T-cell (primary cell): ENCODE results near the gene KCNJ10. TPM values are rescaled to one million over a fixed set of nuclear protein-coding genes. Genes with fewer than 3 reads are reported as not detected.

Experiments used
- ATAC-seq, 4 experiments: fragments of 200-7000 bp in 3 of 4; fragments of 150-1000 bp in 1 of 4; cut with Tn5 transposase; replicated peaks in 1 of 4; 1 replicate in 3 of 4; 2 replicates in 1 of 4; pipeline ENCODE4 v1.10.0; 2021; ENCODE audit warnings: moderate library complexity in 3 of 4, mild to moderate bottlenecking in 2 of 4, moderate number of reproducible peaks in 1 of 4
- CTCF ChIA-PET, 2 donors: fragments of 300-600 bp; sonication (Branson Sonifier 250); formaldehyde crosslinking; loops; one replicate each; lab custom pipeline; 2022; ENCODE audit warnings: antibody characterized with exemption in 2 of 2; lab: Charles Lee
- POLR2A ChIA-PET, 2 donors: fragments of 300-600 bp; sonication (Branson Sonifier 250); formaldehyde crosslinking; loops; one replicate each; lab custom pipeline; 2022; ENCODE audit warnings: antibody characterized with exemption in 2 of 2; lab: Charles Lee
- DNase-seq, 35 experiments: peaks; one replicate each; pipeline versions ENCODE4 v3.0.0 to v3.0.0-alpha.2; 2013 to 2023
- H3K27ac ChIP-seq: one replicate; pipeline ENCODE4 v1.5.1; 2013; ENCODE audit warnings: low read length
- H3K27me3 ChIP-seq, 2 experiments: replicated peaks in 1 of 2; 1 replicate in 1 of 2; 2 replicates in 1 of 2; pipeline versions ENCODE4 v1.6.1 to v1.7.0; 2013; ENCODE audit warnings: low read length in 1 of 2, mixed read lengths in 1 of 2; ENCODE audit not compliant: control insufficient read depth in 2 of 2, insufficient read depth in 2 of 2; ENCODE audit errors: extremely low read depth in 1 of 2
- H3K36me3 ChIP-seq, 2 donors: 1 replicate in 1 of 2; 2 replicates in 1 of 2; pipeline versions ENCODE4 v1.6.1 to v1.7.0; 2013; ENCODE audit warnings: low read length in 1 of 2; ENCODE audit not compliant: control insufficient read depth in 2 of 2, insufficient read depth in 1 of 2; ENCODE audit errors: extremely low read depth in 1 of 2
- H3K4me1 ChIP-seq, 2 experiments: 1 replicate in 1 of 2; 2 replicates in 1 of 2; pipeline versions ENCODE4 v1.6.1 to v1.7.0; 2013; ENCODE audit warnings: low read length in 2 of 2, mixed read lengths in 1 of 2; ENCODE audit not compliant: insufficient read depth in 2 of 2, control insufficient read depth in 1 of 2; ENCODE audit errors: extremely low read depth in 1 of 2
- H3K4me3 ChIP-seq, 2 donors: 1 replicate in 1 of 2; 2 replicates in 1 of 2; pipeline versions ENCODE4 v1.5.1 to v1.7.0; 2013; ENCODE audit warnings: mild to moderate bottlenecking in 2 of 2, low read length in 1 of 2, moderate library complexity in 1 of 2; ENCODE audit not compliant: control insufficient read depth in 1 of 2; ENCODE audit errors: extremely low read depth in 1 of 2
- H3K9me3 ChIP-seq: 2 replicates; pipeline ENCODE4 v1.7.0; 2013
- H3K27ac Mint-ChIP-seq, 2 donors: one replicate each; pipeline ENCODE4 v1.8.0; 2020 to 2021; ENCODE audit warnings: mild to moderate bottlenecking in 2 of 2, mixed read lengths in 2 of 2
- H3K27me3 Mint-ChIP-seq, 2 donors: one replicate each; pipeline ENCODE4 v1.8.0; 2021 to 2022; ENCODE audit warnings: mixed read lengths in 2 of 2
- H3K36me3 Mint-ChIP-seq: one replicate; pipeline ENCODE4 v1.8.0; 2021; ENCODE audit warnings: mixed read lengths
- H3K4me1 Mint-ChIP-seq, 3 donors: one replicate each; pipeline ENCODE4 v1.8.0; 2020 to 2022; ENCODE audit warnings: mixed read lengths in 3 of 3, mild to moderate bottlenecking in 1 of 3
- H3K4me3 Mint-ChIP-seq, 3 donors: one replicate each; pipeline ENCODE4 v1.8.0; 2020 to 2022; ENCODE audit warnings: mild to moderate bottlenecking in 3 of 3, mixed read lengths in 3 of 3, moderate library complexity in 3 of 3
- H3K9me3 Mint-ChIP-seq, 3 donors: one replicate each; pipeline ENCODE4 v1.8.0; 2020 to 2022; ENCODE audit warnings: mixed read lengths in 3 of 3
- WGBS: methylation state at CpG from one replicate; pipeline ENCODE4 v1.1.5; 2013; ENCODE audit warnings: missing lambda C conversion rate; ENCODE audit not compliant: insufficient coverage; 5-methylcytosine and 5-hydroxymethylcytosine counted together
- total RNA-seq, 35 experiments: library from RNA in 6 of 35; stranded (reverse) in 6 of 35; fragments of 120-200 nt in 1 of 35; gene quantifications; one replicate each; pipeline versions ENCODE4 v1.2.1 to v1.2.4 and lab custom pipeline; 2013 to 2026

Gene KCNJ10
- total RNA-seq, 5 donors from 2014 or later (not counting 1 experiment from before 2014, with no cell fraction given) = 0.22 TPM; not detected in 4

DNA sequence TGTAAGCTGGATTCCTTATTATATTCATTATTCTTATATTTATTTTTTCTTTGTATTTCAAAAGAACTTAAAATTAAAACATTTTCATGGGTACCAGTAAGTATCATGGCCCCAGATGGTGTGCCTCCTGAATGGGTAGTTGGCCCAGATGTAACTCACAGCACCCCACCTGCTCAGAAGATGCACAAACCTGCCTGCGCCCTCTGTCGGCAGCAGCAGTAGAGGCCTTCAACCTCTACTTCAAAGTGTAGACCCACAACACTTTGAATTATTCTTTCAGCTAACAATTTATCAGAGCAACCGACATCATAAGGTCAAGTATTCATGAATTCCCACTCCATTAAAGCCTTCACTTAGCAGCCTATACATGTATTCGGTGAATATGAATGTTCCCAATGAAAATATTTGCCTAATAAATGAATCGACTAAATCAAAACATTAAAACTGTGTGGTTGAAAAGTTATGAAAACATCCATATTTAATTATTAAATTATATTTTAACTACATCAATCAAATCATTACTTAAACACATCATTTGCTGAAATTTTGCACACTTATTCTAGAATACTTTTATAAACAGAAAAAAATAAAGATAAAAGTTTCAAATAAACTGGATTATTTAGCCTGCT, 63.5 kb downstream of the KCNJ10 start:
- ChIA-PET CTCF (interaction anchor here (0.5 to 3.5 kb wide), 26 partner anchors 8 to 998 kb away, joined by 3 to 16 read pairs (median 5); partner anchors contain the start of gene DUSP23 (in 1 of the 2)), POLR2A (interaction anchor here in 1 of 2 donors (0.7 kb wide), 1 partner anchor 167 kb away, joined by 3 read pairs; no protein-coding TSS in a partner anchor)
- 6% methylated on average over 2 of the region's 5 CpGs for whole genome bisulfite sequencing
- Mint-ChIP-seq H3K36me3 (no peaks in the 10 kb centered on the region), H3K27ac (no peak overlapping the region), H3K27me3 (peaks cover 10 to 12% of the 10 kb centered on the region in 2 donors), H3K4me3 (no peak overlapping the region), H3K9me3 (no peaks in the 10 kb centered on the region), H3K4me1 (no peaks in the 10 kb centered on the region)
- no peaks in the 10 kb centered on the region for H3K9me3 ChIP-seq
- no peak overlapping the region for H3K4me3 ChIP-seq
- H3K4me1 ChIP-seq = no peaks in the 10 kb centered on the region
- peaks cover 2 to 14% of the 10 kb centered on the region in 2 experiments for H3K27me3 ChIP-seq
- ATAC-seq (peak; percentile 75 to 85 (median 83)), DNase-seq (peak; percentile 38 to 83 (median 66))
- H3K36me3 ChIP-seq = no peaks in the 10 kb centered on the region
- no peak overlapping the region for H3K27ac ChIP-seq

DNA sequence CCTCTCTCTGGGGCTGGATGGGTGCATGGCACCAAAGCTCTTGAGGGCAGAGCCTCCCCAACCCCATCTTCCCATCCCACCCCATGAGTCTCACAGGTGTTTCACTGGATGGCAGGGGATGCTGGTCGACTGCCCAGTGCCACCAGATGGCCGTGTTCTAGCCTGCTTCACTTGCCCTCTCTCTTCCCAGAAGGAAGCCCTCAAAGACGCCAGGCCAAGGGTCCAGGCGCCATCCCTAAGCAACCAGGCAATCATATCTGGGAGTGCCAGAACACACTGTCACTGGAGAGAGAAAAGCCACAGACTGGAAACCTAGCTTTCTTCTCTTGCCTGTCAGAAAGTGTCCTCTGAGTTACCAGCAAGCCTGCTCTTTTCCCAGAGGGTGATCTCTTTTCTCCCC, 64.9 kb downstream of the KCNJ10 start:
- peaks cover 3 to 7% of the 10 kb centered on the region in 2 donors for H3K27me3 Mint-ChIP-seq
- H3K4me3 Mint-ChIP-seq = no peak overlapping the region
- ATAC-seq (no peak), DNase-seq (no peak)
- H3K9me3 Mint-ChIP-seq = no peaks in the 10 kb centered on the region
- Histone ChIP-seq H3K9me3 (no peaks in the 10 kb centered on the region), H3K27ac (no peak overlapping the region), H3K4me1 (no peaks in the 10 kb centered on the region), H3K4me3 (no peak overlapping the region), H3K27me3 (peaks cover 2 to 10% of the 10 kb centered on the region in 2 experiments), H3K36me3 (no peaks in the 10 kb centered on the region)
- CTCF ChIA-PET = interaction anchor here (0.6 to 3.5 kb wide), 6 partner anchors 15 to 224 kb away, joined by 3 to 14 read pairs (median 4); partner anchors contain the start of gene DUSP23 (in 1 of the 2)
- POLR2A ChIA-PET = interaction anchor here in 1 of 2 donors (0.6 kb wide), 1 partner anchor 47 kb away, joined by 3 read pairs; no protein-coding TSS in a partner anchor
- no peaks in the 10 kb centered on the region for H3K36me3 Mint-ChIP-seq
- no peak overlapping the region for H3K27ac Mint-ChIP-seq
- WGBS = 71% methylated on average over 4 of the region's 4 CpGs
- H3K4me1 Mint-ChIP-seq = no peaks in the 10 kb centered on the region

DNA sequence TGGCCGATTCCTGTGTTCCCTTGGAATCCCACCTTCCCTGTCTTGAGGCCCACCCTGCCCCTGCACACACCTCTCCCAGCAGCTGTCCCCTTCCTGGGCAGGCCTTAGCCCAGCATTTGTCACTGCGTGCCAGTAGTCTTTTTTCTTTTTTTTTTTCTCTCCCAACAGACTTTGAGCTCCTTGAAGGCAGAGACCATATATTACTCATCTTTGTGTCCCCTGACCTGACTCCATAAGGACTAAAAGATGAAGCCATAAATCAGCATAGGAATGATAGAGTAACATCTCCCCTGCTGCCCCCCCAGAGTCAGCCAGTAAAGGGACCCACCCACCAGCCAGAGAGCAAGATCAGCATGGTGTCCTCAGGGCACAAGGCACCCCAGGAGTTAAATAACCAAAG, 65.5 kb downstream of the KCNJ10 start:
- ChIA-PET POLR2A (interaction anchor here in 1 of 2 donors (0.6 to 0.7 kb wide), 2 partner anchors 46 to 216 kb away, joined by 3 read pairs; no protein-coding TSS in a partner anchor), CTCF (interaction anchor here (0.6 to 0.9 kb wide), 3 partner anchors 27 to 104 kb away, joined by 3 to 4 read pairs (median 3); no protein-coding TSS in a partner anchor)
- H3K4me3 Mint-ChIP-seq = no peak overlapping the region
- H3K4me1 ChIP-seq = no peaks in the 10 kb centered on the region
- H3K27ac Mint-ChIP-seq = no peak overlapping the region
- H3K9me3 Mint-ChIP-seq = no peaks in the 10 kb centered on the region
- 75% methylated on average over 1 of the region's 2 CpGs for WGBS
- H3K27ac ChIP-seq = no peak overlapping the region
- H3K36me3 ChIP-seq = no peaks in the 10 kb centered on the region
- ATAC-seq = no peak
- no peaks in the 10 kb centered on the region for H3K9me3 ChIP-seq
- no peaks in the 10 kb centered on the region for H3K36me3 Mint-ChIP-seq
- no peak for DNase-seq
- H3K4me1 Mint-ChIP-seq = no peaks in the 10 kb centered on the region
- peaks cover 0 to 10% of the 10 kb centered on the region in 2 experiments for H3K27me3 ChIP-seq
- no peak overlapping the region for H3K4me3 ChIP-seq
- H3K27me3 Mint-ChIP-seq = peaks cover 0 to 3% of the 10 kb centered on the region in 2 donors

DNA sequence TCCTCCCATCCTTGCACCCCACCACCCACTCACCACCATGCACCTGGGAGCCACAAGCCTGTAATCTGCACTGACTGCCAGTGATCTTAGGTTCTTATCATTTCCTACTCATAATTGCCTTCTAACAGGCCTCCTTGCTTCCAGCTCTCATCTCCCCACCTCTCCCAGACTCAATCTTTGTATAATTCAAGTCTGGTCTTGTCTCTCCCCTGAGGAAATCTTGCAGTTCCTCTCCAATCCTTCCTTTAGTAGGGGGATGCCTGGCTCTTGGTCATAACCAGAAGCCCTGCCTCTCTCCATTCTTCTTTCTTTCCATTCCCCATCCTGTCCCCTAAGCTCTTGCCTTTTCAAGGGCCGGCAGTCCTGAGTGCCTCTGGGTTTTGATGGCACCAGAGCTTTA, 66.0 kb downstream of the KCNJ10 start:
- WGBS = 100% methylated on average over 1 of the region's 1 CpG
- peaks cover 0 to 3% of the 10 kb centered on the region in 2 donors for H3K27me3 Mint-ChIP-seq
- CTCF ChIA-PET = interaction anchor here (0.6 to 0.9 kb wide), 2 partner anchors 27 to 103 kb away, joined by 3 to 4 read pairs; no protein-coding TSS in a partner anchor

DNA sequence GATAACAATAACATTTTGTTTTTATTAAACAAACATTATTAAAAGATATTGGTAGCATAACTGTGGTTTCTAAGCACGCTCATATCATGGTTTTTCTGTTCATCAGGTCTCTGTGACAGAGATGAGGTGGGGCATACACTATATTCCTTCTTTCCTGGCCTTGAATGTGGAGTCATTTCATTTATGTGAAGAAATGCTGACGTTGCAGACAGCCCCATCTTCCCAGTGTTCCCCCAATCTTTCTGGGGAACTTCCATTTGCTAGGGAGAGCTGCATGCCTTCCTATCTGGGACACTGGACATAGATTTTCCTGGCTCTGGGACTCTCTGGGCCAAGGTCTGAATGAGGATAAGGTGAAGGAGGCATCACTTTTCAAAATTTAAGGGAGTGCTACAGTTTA, 68.5 kb downstream of the KCNJ10 start:
- Histone ChIP-seq H3K27ac (no peak overlapping the region), H3K4me1 (no peaks in the 10 kb centered on the region), H3K9me3 (no peaks in the 10 kb centered on the region), H3K4me3 (no peak overlapping the region), H3K27me3 (peaks cover 0 to 8% of the 10 kb centered on the region in 2 experiments), H3K36me3 (no peaks in the 10 kb centered on the region)
- ATAC-seq = no peak
- CTCF ChIA-PET = no interaction called here
- no peaks in the 10 kb centered on the region for H3K9me3 Mint-ChIP-seq
- H3K27me3 Mint-ChIP-seq = peaks cover 3 to 9% of the 10 kb centered on the region in 2 donors
- WGBS = no CpG with 5 or more reads among the region's 2 CpGs
- no peaks in the 10 kb centered on the region for H3K4me1 Mint-ChIP-seq
- POLR2A ChIA-PET = no interaction called here
- no peaks in the 10 kb centered on the region for H3K36me3 Mint-ChIP-seq
- H3K4me3 Mint-ChIP-seq = no peak overlapping the region
- H3K27ac Mint-ChIP-seq = no peak overlapping the region
- DNase-seq = no peak

More for the DNA sequence above, 66.0 kb downstream of the KCNJ10 start:
- Histone ChIP-seq H3K36me3 (no peaks in the 10 kb centered on the region), H3K27ac (no peak overlapping the region), H3K9me3 (no peaks in the 10 kb centered on the region), H3K4me1 (no peaks in the 10 kb centered on the region), H3K27me3 (peaks cover 0 to 8% of the 10 kb centered on the region in 2 experiments), H3K4me3 (no peak overlapping the region)
- Mint-ChIP-seq H3K36me3 (no peaks in the 10 kb centered on the region), H3K27ac (no peak overlapping the region), H3K9me3 (no peaks in the 10 kb centered on the region), H3K4me3 (no peak overlapping the region), H3K4me1 (no peaks in the 10 kb centered on the region)
- DNase-seq (no peak), ATAC-seq (no peak)
- POLR2A ChIA-PET = interaction anchor here (0.5 to 0.7 kb wide), 2 partner anchors 215 to 282 kb away, joined by 3 to 5 read pairs; no protein-coding TSS in a partner anchor

DNA sequence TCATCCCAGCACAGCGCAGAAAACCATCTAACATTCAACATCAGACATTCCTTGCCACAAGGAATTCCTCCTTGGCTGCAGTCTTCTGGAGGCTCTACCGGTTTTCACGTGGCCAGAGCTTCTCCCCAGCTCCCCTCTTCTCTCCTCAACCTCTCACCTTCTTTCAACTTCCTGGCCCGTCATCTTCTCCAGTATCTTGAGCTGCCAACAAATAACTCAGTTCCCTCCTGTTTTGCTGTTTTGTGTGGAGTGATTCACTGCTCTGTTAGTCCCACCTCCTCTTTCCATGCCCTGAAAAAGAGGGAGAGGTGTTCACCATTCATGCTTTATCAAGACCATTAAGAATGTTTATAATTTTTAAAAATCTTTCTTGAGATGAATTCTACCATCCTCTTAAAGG, 70.8 kb downstream of the KCNJ10 start:
- H3K27me3 ChIP-seq = no peaks in the 10 kb centered on the region
- DNase-seq (no peak), ATAC-seq (no peak)
- H3K27ac Mint-ChIP-seq = no peak overlapping the region
- CTCF ChIA-PET = interaction anchor here in 1 of 2 donors (0.9 kb wide), 1 partner anchor 9 kb away, joined by 4 read pairs; no protein-coding TSS in a partner anchor
- no peaks in the 10 kb centered on the region for H3K9me3 Mint-ChIP-seq
- H3K4me1 Mint-ChIP-seq = no peaks in the 10 kb centered on the region
- no peaks in the 10 kb centered on the region for H3K4me1 ChIP-seq
- no peaks in the 10 kb centered on the region for H3K36me3 Mint-ChIP-seq
- H3K4me3 ChIP-seq = no peak overlapping the region
- peaks cover 3 to 15% of the 10 kb centered on the region in 2 donors for H3K27me3 Mint-ChIP-seq
- no peaks in the 10 kb centered on the region for H3K9me3 ChIP-seq
- 80% methylated on average over 3 of the region's 4 CpGs for WGBS
- no peaks in the 10 kb centered on the region for H3K36me3 ChIP-seq
- no peak overlapping the region for H3K27ac ChIP-seq
- POLR2A ChIA-PET = no interaction called here
- H3K4me3 Mint-ChIP-seq = no peak overlapping the region
